Colonic mucosa (tissue), 4 donors: ENCODE data around the gene TMEM200A. TPM values are rescaled to one million over a fixed set of nuclear protein-coding genes. Genes with fewer than 3 reads are reported as not detected.

Experiments used
- DNase-seq: peaks from one replicate; pipeline ENCODE4 v3.0.0-alpha.2; 2020
- H3K27ac ChIP-seq: fragments of 200-600 bp; one replicate; pipeline ENCODE4 v1.8.0; 2021
- H3K27me3 ChIP-seq: fragments of 200-600 bp; one replicate; pipeline ENCODE4 v1.8.0; 2021
- H3K36me3 ChIP-seq: fragments of 200-600 bp; one replicate; pipeline ENCODE4 v1.8.0; 2021
- H3K4me1 ChIP-seq: fragments of 200-600 bp; one replicate; pipeline ENCODE4 v1.8.0; 2021; ENCODE audit warnings: mild to moderate bottlenecking
- H3K4me3 ChIP-seq: fragments of 200-600 bp; one replicate; pipeline ENCODE4 v1.8.0; 2021
- H3K9ac ChIP-seq, 2 donors: one replicate each; pipeline ENCODE4 v1.7.0; 2013; ENCODE audit warnings: control low read depth in 2 of 2, low read depth in 2 of 2, low read length in 2 of 2
- H3K9me3 ChIP-seq: fragments of 200-600 bp; one replicate; pipeline ENCODE4 v1.8.0; 2021
- intact Hi-C: fragments of 100-400 bp; cut with DNase I; formaldehyde crosslinking; loops from one replicate; pipeline ENCODE4 v1.14.1; 2022
- total RNA-seq, 2 donors: library from RNA; stranded (reverse); fragmentation: NEBNext Ultra II Directional in 1 of 2; extraction: Animal tissue kit (Norgen Biotek cat#: 25700) in 1 of 2; gene quantifications; one replicate each; pipeline ENCODE4 v1.2.1, GENCODE V29; 2021
- TF ChIP-seq, protein P1 (sequence below): fragments of 200-600 bp; IDR thresholded peaks from one replicate; pipeline ENCODE4 v1.8.0; 2022; ENCODE audit warnings: antibody characterized with exemption, mild to moderate bottlenecking
- donor health status: healthy.
- donor health status: DM: no; HTN: no; CAD: no.
- donor health status: DM: no; HTN: no; CAD: no.

Gene TMEM200A
- total RNA-seq, 2 donors from 2014 or later = 20.4 to 51.4 TPM

DNA sequence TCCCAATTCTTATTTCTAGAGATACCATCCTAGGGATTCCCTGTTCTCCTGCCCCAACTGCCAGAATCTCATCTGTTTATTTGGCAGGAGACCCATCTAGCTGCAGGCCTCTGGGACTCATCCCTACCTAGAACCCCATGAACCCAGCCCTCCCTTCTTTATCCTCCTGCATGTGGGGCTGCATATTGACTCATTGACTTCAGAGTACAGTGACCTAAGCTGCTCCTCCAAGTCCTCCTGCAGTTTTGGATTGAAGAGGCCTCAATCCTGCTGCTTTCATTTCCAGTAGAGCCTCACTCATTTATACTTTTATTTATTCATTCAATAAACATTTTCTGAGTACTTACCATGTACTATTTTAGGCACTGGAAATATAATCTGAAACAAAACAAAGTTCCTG lies 11.6 kb downstream of the TMEM200A start:
- Histone ChIP-seq H3K4me3 (no peak overlapping the region), H3K27ac (peak overlapping the region; percentile 71), H3K9ac (peak overlapping the region in 1 of 2 donors; percentile 6), H3K4me1 (no peaks in the 10 kb centered on the region), H3K27me3 (no peaks in the 10 kb centered on the region), H3K36me3 (no peaks in the 10 kb centered on the region), H3K9me3 (no peaks in the 10 kb centered on the region)
- intact Hi-C loops = no loop called here
- TF ChIP-seq, protein P1, sequence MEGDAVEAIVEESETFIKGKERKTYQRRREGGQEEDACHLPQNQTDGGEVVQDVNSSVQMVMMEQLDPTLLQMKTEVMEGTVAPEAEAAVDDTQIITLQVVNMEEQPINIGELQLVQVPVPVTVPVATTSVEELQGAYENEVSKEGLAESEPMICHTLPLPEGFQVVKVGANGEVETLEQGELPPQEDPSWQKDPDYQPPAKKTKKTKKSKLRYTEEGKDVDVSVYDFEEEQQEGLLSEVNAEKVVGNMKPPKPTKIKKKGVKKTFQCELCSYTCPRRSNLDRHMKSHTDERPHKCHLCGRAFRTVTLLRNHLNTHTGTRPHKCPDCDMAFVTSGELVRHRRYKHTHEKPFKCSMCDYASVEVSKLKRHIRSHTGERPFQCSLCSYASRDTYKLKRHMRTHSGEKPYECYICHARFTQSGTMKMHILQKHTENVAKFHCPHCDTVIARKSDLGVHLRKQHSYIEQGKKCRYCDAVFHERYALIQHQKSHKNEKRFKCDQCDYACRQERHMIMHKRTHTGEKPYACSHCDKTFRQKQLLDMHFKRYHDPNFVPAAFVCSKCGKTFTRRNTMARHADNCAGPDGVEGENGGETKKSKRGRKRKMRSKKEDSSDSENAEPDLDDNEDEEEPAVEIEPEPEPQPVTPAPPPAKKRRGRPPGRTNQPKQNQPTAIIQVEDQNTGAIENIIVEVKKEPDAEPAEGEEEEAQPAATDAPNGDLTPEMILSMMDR = no peak
- no peak for DNase-seq

DNA sequence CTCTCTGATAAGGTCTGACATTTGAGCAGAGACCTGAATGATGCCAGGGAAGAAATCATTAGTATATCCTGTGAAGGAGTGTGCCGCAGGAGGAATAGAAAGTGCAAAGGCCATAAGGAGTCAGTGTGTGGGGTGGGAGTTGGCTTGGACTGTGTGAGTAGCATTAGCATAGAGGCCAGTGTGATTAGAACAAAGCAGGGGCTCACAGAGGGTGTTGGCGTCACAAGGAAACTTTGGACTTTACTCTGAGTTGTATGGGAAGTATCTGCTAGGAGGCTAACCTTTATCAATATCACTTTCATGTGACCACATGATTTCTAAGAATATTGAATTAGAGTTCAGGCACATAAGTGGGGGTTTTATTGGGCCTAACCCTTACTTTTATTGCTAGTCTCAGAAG lies 12.1 kb downstream of the TMEM200A start:
- H3K4me1 ChIP-seq = no peaks in the 10 kb centered on the region

DNA sequence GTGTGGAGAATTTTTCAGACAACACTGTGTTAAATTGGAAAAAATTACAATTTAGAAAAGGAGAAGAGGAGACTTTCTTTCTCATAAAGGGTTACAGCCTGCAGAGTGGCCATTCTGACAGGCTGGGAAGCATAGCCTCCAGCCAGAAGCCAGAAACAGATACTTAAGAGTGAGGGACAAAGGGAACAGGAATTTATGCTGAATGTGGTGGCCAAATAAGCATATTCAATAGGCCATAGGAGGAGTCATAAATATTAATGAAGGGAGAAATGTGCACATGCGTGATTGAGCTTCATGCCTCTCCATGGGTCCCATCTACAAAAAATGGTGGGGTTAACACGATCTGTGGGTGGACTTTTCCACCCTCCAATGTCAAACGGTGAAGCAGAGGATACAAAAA lies 13.4 kb downstream of the TMEM200A start:
- no peaks in the 10 kb centered on the region for H3K4me1 ChIP-seq
- no peaks in the 10 kb centered on the region for H3K27me3 ChIP-seq
- H3K9me3 ChIP-seq = no peaks in the 10 kb centered on the region
- no peak overlapping the region for H3K27ac ChIP-seq
- no peak for DNase-seq
- intact Hi-C loops = no loop called here
- H3K4me3 ChIP-seq = no peak overlapping the region
- H3K9ac ChIP-seq = no peak overlapping the region
- H3K36me3 ChIP-seq = no peaks in the 10 kb centered on the region
- TF ChIP-seq, protein P1 = no peak

More for the DNA sequence above, 12.1 kb downstream of the TMEM200A start:
- intact Hi-C loops = no loop called here
- peak; percentile 79 for DNase-seq
- H3K9me3 ChIP-seq = no peaks in the 10 kb centered on the region
- peak overlapping the region; percentile 71 for H3K27ac ChIP-seq
- no peaks in the 10 kb centered on the region for H3K36me3 ChIP-seq
- H3K9ac ChIP-seq = no peak overlapping the region
- TF ChIP-seq, protein P1 = no peak
- no peaks in the 10 kb centered on the region for H3K27me3 ChIP-seq
- no peak overlapping the region for H3K4me3 ChIP-seq

DNA sequence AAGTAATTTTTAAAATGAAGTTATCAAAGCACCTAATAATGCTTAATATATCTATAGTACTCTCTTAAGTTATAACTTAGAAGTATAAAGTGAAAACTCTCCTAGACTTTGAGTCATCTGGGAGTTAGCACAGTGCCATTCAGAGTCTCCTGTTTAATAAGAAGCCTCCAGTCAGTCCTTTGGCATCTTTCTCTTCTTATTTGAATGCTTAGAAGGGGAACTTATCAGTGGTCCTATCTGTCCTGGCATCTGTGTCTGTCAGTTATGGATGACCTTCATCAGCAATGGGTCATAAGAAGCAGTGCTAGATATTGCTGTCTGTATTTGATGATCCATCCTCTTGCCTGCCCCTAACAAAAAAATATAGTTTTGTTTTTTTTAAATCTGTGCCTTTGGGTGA lies 15.2 kb downstream of the TMEM200A start:
- H3K9ac ChIP-seq = no peak overlapping the region
- no peak for DNase-seq
- H3K27ac ChIP-seq = no peak overlapping the region
- no peak overlapping the region for H3K4me3 ChIP-seq
- H3K36me3 ChIP-seq = no peaks in the 10 kb centered on the region
- TF ChIP-seq, protein P1 = no peak
- H3K27me3 ChIP-seq = no peaks in the 10 kb centered on the region
- H3K9me3 ChIP-seq = no peaks in the 10 kb centered on the region
- intact Hi-C loops = no loop called here
- no peaks in the 10 kb centered on the region for H3K4me1 ChIP-seq

DNA sequence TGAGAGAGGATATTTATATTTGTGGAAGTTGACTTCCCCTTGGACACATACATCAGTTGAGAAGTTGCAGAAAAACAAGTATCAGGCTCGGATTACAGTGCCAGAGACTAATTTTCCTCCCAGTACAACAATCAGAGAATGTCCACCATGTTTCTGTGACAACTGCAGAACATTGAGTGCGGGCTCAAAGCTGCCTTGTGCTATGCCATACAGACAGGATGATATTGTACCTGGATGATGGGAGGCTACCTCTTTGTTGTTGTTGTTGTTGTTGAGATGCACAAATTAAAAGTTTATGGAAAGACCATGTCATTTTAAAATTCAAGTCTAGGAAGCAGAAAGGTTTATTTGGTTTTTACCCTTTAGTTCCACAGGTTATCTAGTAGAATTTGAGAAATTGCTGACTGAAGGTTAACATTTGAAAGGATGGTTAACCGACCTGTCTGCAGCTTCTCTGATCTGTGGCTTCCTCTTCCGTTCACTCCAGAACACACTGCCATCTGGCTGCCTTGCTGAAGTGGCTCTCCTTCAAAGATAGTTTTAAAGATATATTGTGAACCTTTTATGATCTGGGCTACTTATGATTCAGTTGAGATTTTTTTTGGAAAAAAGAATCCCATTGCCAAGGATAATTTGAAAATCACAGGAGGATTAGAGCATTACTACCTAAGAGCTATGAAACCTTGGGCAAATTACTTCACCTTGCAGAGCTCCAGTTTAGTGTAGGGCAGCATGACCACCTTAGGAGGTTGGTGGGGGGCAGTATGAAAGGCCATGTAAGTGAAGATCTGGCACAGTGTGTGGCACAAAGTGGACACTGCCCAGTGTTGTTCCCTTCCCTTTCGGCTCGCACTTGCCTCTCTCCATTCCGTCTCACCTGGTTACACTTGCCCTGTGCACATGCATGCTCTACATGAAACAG lies 15.9 kb downstream of the TMEM200A start:
- H3K4me3 ChIP-seq = no peak overlapping the region
- no peak overlapping the region for H3K9ac ChIP-seq
- H3K27me3 ChIP-seq = no peaks in the 10 kb centered on the region
- H3K36me3 ChIP-seq = no peaks in the 10 kb centered on the region
- DNase-seq = no peak
- TF ChIP-seq, protein P1 = no peak
- no peak overlapping the region for H3K27ac ChIP-seq
- intact Hi-C loops = no loop called here
- no peaks in the 10 kb centered on the region for H3K4me1 ChIP-seq
- H3K9me3 ChIP-seq = no peaks in the 10 kb centered on the region
